Measurements from ENCODE around the gene WWTR1.

GRCh38 chr3:149487598-149488197 lies 170.1 kb downstream of the WWTR1 start:
- peak; percentile 54 for TF ChIP-seq CTCF (IDR thresholded peaks at IDR 0.05; ENCODE audit: insufficient read depth, low read length)
- no peak for TF ChIP-seq GABPA (IDR thresholded peaks at IDR 0.05; ENCODE audit: low read depth)
- no peak for TF ChIP-seq POLR2AphosphoS5 (IDR thresholded peaks at IDR 0.05; ENCODE audit: low read depth)
- TF ChIP-seq, protein P1, sequence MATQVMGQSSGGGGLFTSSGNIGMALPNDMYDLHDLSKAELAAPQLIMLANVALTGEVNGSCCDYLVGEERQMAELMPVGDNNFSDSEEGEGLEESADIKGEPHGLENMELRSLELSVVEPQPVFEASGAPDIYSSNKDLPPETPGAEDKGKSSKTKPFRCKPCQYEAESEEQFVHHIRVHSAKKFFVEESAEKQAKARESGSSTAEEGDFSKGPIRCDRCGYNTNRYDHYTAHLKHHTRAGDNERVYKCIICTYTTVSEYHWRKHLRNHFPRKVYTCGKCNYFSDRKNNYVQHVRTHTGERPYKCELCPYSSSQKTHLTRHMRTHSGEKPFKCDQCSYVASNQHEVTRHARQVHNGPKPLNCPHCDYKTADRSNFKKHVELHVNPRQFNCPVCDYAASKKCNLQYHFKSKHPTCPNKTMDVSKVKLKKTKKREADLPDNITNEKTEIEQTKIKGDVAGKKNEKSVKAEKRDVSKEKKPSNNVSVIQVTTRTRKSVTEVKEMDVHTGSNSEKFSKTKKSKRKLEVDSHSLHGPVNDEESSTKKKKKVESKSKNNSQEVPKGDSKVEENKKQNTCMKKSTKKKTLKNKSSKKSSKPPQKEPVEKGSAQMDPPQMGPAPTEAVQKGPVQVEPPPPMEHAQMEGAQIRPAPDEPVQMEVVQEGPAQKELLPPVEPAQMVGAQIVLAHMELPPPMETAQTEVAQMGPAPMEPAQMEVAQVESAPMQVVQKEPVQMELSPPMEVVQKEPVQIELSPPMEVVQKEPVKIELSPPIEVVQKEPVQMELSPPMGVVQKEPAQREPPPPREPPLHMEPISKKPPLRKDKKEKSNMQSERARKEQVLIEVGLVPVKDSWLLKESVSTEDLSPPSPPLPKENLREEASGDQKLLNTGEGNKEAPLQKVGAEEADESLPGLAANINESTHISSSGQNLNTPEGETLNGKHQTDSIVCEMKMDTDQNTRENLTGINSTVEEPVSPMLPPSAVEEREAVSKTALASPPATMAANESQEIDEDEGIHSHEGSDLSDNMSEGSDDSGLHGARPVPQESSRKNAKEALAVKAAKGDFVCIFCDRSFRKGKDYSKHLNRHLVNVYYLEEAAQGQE (IDR thresholded peaks at IDR 0.05; ENCODE audit: insufficient replicate concordance, low read depth): no peak
- TF ChIP-seq SPI1 (IDR thresholded peaks at IDR 0.05; ENCODE audit: borderline replicate concordance, low read depth): no peak

All from HL-60 (cell line).